ENCODE results near the gene PLEKHM3. TPM values are rescaled to one million over a fixed set of nuclear protein-coding genes. Genes with fewer than 3 reads are reported as not detected.

Gene PLEKHM3
- polyA plus RNA-seq, 2 of the 4 experiments (the other 2 are of a cell fraction) = 2.9 to 6.5 TPM

DNA sequence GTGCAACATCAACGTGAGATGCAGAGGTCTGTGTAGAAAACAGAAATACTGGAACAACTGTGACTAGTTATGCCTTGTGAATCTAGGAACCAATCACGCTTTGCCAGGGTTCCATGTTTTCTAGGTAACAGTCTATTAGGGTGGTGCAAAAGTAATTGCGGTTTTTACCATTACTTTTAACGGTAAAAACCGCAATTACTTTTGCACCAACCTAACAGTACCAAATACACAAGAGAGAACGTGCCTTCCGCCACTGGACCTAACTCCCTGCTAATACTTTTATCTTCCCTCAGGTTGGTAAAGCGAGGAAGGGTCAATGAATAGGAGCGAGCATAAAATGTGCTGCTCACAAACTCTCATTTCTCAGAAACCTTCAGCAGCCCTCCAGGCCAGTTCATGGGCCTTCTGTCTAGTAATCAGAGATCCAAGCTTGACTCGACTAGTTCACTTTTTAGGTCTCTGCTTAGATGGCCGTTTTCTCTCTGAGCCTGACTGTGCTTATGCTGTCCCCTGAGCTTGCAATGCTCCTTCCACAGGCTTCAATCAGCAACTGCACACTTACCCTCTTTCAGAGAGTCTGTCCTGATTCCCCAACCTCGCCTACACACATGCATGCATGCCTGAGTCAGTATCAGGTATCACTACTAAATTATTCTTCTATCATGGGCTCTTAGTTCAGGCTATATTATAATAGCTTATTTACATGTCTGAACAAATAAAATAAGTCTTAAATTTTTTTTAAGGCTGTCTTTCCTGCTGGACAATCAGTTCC is 47.0 kb downstream of the PLEKHM3 start:
- no peak for TF ChIP-seq PHF8 (IDR thresholded peaks at IDR 0.05; ENCODE audit: borderline replicate concordance, low read depth)
- no peak for TF ChIP-seq CHD2 (IDR thresholded peaks at IDR 0.05; ENCODE audit: low read length, partially characterized antibody)
- TF ChIP-seq ESRRA (IDR thresholded peaks at IDR 0.05; ENCODE audit: borderline replicate concordance, low read length) = no peak
- no peak for TF ChIP-seq EP300 (IDR thresholded peaks at IDR 0.05)
- TF ChIP-seq CEBPB (IDR thresholded peaks at IDR 0.05) = no peak
- CTCF ChIA-PET = interaction anchor here (0.6 to 7.6 kb wide), 4 partner anchors 124 to 230 kb away, joined by 3 to 80 read pairs (median 3); no protein-coding TSS in a partner anchor

DNA sequence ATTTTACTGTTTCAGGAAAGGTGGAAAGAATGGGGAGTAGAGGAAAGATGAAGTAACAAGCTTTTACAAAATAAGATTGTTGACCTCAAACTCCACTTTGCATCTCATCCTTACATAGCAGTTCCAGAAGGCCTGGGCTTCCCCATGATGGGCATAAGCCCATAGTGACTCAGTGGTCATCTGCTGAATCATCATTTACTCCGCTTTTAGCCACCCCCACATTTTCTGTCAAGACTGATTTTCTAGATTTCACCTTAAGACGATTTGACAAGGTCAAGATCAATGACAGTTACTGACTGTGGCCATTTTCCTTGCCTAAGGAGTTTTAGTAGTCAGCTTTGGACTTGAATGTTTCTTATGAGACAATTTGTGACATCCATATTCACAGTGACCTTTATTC is 49.4 kb downstream of the PLEKHM3 start:
- POLR2A ChIA-PET = no interaction called here
- H3K27ac ChIP-seq = no peak overlapping the region
- no peak for ATAC-seq

More for the DNA sequence above, 47.0 kb downstream of the PLEKHM3 start:
- no peak overlapping the region for H3K27ac ChIP-seq
- DNase-seq (ENCODE audit: low read depth in 1 of 2, low spot score in 1 of 2) = no peak
- ATAC-seq = peak in 1 of 2 experiments; percentile 45; a peak in 1 of 6 replicates
- WGBS (ENCODE audit: missing lambda C conversion rate) = 73% methylated on average over 12 of the region's 12 CpGs
- H3K4me2 ChIP-seq = no peak overlapping the region
- no peak for FAIRE-seq
- no peaks in the 10 kb centered on the region for H3K9me3 ChIP-seq
- H3K4me3 ChIP-seq = no peak overlapping the region
- POLR2A ChIA-PET = no interaction called here
- peaks cover 5% of the 10 kb centered on the region; the same call in 1 of the 3 replicates for H3K4me1 ChIP-seq

DNA sequence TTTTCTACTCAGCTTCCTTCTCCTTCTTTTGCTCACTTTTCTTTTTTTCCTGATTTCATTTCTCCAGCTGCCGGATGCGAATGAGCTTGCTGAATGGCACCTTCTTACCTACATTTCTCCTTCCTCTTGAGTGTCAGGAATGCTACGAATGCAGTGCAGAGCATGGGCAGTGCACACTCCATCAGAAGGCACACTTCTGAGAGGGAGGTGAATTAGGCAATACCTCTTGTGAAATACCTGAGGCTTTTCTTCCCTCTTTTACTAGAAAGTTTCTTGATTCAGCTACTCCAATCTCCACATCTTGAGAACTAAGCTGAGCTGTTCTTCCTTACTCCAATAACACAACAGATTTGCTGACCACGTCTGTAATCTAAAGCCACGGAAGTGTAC is 51.1 kb downstream of the PLEKHM3 start:
- TF ChIP-seq CBX8 (IDR thresholded peaks at IDR 0.05) = no peak
- TF ChIP-seq, protein P1, sequence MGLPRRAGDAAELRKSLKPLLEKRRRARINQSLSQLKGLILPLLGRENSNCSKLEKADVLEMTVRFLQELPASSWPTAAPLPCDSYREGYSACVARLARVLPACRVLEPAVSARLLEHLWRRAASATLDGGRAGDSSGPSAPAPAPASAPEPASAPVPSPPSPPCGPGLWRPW (IDR thresholded peaks at IDR 0.05) = 0 out of 2 replicates have a peak, but pooled peaks have one; percentile 30
- TF ChIP-seq CEBPB (IDR thresholded peaks at IDR 0.05) = peak; percentile 65 to 85
- Histone ChIP-seq H3K4me1 (peaks cover 24% of the 10 kb centered on the region), H3K4me3 (no peak overlapping the region), H3K27ac (no peak overlapping the region), H3K9me3 (no peaks in the 10 kb centered on the region), H3K4me2 (no peak overlapping the region)
- FAIRE-seq (no peak), ATAC-seq (peak; percentile 51 to 59; a peak in 5 of 6 replicates), DNase-seq (ENCODE audit: low read depth in 1 of 2, low spot score in 1 of 2) (peak in 1 of 2 experiments; percentile 26)
- ChIA-PET POLR2A (no interaction called here), CTCF (interaction anchor here (0.9 to 7.6 kb wide), 18 partner anchors 10 to 226 kb away, joined by 3 to 82 read pairs (median 6); partner anchors contain the start of gene FZD5)
- 84% methylated on average over 5 of the region's 5 CpGs for WGBS (ENCODE audit: missing lambda C conversion rate)

More for the DNA sequence above, 49.4 kb downstream of the PLEKHM3 start:
- Histone ChIP-seq H3K4me3 (no peak overlapping the region), H3K4me1 (peaks cover 11% of the 10 kb centered on the region), H3K9me3 (no peaks in the 10 kb centered on the region), H3K4me2 (no peak overlapping the region)
- CTCF ChIA-PET = interaction anchor here (0.7 to 7.6 kb wide), 11 partner anchors 11 to 233 kb away, joined by 3 to 82 read pairs (median 5); partner anchors contain the start of gene FZD5
- no peak for DNase-seq (ENCODE audit: low read depth in 1 of 2, low spot score in 1 of 2)
- TF ChIP-seq HOXB5 (CRISPR knock-in tag; IDR thresholded peaks at IDR 0.05) = no peak
- peak; percentile 82 for TF ChIP-seq MAFK (IDR thresholded peaks at IDR 0.05; ENCODE audit: partially characterized antibody)
- TF ChIP-seq EP300 (IDR thresholded peaks at IDR 0.05) = no peak
- 59% methylated on average over 2 of the region's 2 CpGs for WGBS (ENCODE audit: missing lambda C conversion rate)
- FAIRE-seq = no peak

DNA sequence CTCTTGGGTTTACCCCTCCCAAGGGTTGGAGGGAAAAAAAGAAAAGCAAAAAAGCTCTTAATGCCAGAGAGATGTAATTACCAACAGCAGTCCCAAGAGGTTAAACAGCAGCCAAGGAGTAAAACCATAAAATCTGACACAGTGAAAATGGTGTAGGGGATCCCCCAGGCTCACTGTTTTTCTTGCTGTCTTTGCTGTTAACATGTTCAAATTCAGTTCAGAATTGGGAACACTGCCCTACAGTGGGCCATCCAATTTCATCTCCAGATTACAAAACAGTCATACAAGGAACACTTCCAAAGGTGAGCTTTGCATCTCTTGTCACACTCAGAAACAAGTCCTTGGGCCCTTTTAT is 54.5 kb downstream of the PLEKHM3 start:
- DNase-seq (ENCODE audit: low read depth in 1 of 2, low spot score in 1 of 2) (no peak), FAIRE-seq (no peak), ATAC-seq (no peak)
- Histone ChIP-seq H3K4me1 (peaks cover 24% of the 10 kb centered on the region), H3K27ac (peak overlapping the region in 1 of 2 experiments; percentile 18; a peak in 1 of 6 replicates), H3K4me3 (no peak overlapping the region), H3K4me2 (peak overlapping the region; percentile 37; the same call in 1 of the 3 replicates), H3K9me3 (no peaks in the 10 kb centered on the region)
- POLR2A ChIA-PET = no interaction called here
- TF ChIP-seq RARB (CRISPR knock-in tag; IDR thresholded peaks at IDR 0.05) = no peak
- TF ChIP-seq NFE2L2 (conservative IDR thresholded peaks at IDR 0.05; ENCODE audit: low read length) = no peak
- TF ChIP-seq TFCP2L1 (CRISPR knock-in tag; IDR thresholded peaks at IDR 0.05) = no peak
- TF ChIP-seq BHLHE40 (IDR thresholded peaks at IDR 0.05; ENCODE audit: low read depth, low read length) = no peak
- TF ChIP-seq PHF8 (IDR thresholded peaks at IDR 0.05; ENCODE audit: borderline replicate concordance, low read depth) = no peak
- no peak for TF ChIP-seq SREBF2 (IDR thresholded peaks at IDR 0.05)
- TF ChIP-seq, protein P2, sequence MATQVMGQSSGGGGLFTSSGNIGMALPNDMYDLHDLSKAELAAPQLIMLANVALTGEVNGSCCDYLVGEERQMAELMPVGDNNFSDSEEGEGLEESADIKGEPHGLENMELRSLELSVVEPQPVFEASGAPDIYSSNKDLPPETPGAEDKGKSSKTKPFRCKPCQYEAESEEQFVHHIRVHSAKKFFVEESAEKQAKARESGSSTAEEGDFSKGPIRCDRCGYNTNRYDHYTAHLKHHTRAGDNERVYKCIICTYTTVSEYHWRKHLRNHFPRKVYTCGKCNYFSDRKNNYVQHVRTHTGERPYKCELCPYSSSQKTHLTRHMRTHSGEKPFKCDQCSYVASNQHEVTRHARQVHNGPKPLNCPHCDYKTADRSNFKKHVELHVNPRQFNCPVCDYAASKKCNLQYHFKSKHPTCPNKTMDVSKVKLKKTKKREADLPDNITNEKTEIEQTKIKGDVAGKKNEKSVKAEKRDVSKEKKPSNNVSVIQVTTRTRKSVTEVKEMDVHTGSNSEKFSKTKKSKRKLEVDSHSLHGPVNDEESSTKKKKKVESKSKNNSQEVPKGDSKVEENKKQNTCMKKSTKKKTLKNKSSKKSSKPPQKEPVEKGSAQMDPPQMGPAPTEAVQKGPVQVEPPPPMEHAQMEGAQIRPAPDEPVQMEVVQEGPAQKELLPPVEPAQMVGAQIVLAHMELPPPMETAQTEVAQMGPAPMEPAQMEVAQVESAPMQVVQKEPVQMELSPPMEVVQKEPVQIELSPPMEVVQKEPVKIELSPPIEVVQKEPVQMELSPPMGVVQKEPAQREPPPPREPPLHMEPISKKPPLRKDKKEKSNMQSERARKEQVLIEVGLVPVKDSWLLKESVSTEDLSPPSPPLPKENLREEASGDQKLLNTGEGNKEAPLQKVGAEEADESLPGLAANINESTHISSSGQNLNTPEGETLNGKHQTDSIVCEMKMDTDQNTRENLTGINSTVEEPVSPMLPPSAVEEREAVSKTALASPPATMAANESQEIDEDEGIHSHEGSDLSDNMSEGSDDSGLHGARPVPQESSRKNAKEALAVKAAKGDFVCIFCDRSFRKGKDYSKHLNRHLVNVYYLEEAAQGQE (IDR thresholded peaks at IDR 0.05) = no peak
- TF ChIP-seq RCOR1 (IDR thresholded peaks at IDR 0.05; ENCODE audit: low read depth, low read length) = no peak
- no peak for TF ChIP-seq TP53 (CRISPR knock-in tag; IDR thresholded peaks at IDR 0.05)
- TF ChIP-seq, protein P3, sequence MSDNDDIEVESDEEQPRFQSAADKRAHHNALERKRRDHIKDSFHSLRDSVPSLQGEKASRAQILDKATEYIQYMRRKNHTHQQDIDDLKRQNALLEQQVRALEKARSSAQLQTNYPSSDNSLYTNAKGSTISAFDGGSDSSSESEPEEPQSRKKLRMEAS (IDR thresholded peaks at IDR 0.05) = no peak
- no peak for TF ChIP-seq POLR2A (IDR thresholded peaks at IDR 0.05; ENCODE audit: low read length)
- TF ChIP-seq, protein P4, sequence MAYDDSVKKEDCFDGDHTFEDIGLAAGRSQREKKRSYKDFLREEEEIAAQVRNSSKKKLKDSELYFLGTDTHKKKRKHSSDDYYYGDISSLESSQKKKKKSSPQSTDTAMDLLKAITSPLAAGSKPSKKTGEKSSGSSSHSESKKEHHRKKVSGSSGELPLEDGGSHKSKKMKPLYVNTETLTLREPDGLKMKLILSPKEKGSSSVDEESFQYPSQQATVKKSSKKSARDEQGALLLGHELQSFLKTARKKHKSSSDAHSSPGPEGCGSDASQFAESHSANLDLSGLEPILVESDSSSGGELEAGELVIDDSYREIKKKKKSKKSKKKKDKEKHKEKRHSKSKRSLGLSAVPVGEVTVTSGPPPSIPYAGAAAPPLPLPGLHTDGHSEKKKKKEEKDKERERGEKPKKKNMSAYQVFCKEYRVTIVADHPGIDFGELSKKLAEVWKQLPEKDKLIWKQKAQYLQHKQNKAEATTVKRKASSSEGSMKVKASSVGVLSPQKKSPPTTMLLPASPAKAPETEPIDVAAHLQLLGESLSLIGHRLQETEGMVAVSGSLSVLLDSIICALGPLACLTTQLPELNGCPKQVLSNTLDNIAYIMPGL (CRISPR knock-in tag; IDR thresholded peaks at IDR 0.05; ENCODE audit: borderline replicate concordance) = no peak
- no peak for TF ChIP-seq MAZ (IDR thresholded peaks at IDR 0.05; ENCODE audit: borderline replicate concordance, low read depth, low read length)
- TF ChIP-seq, protein P5, sequence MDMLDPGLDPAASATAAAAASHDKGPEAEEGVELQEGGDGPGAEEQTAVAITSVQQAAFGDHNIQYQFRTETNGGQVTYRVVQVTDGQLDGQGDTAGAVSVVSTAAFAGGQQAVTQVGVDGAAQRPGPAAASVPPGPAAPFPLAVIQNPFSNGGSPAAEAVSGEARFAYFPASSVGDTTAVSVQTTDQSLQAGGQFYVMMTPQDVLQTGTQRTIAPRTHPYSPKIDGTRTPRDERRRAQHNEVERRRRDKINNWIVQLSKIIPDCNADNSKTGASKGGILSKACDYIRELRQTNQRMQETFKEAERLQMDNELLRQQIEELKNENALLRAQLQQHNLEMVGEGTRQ (IDR thresholded peaks at IDR 0.05) = no peak
- CTCF ChIA-PET = interaction anchor here (1.0 to 7.6 kb wide), 4 partner anchors 8 to 223 kb away, joined by 4 to 82 read pairs (median 60); partner anchors contain the start of gene FZD5

All from A549 (cell line).